Ovary (tissue), 9 donors: ENCODE measurements around the gene SH3D21. TPM values are rescaled to one million over a fixed set of nuclear protein-coding genes. Genes with fewer than 3 reads are reported as not detected.

Source experiments
- DNase-seq, 5 donors: peaks; one replicate each; pipeline ENCODE4 v3.0.0-alpha.2; 2019 to 2020
- H3K27ac ChIP-seq, 2 donors: fragments of 200-600 bp; one replicate each; pipeline versions ENCODE4 v1.5.1 to v1.8.0; 2019 to 2022
- H3K27me3 ChIP-seq: fragments of 200-600 bp; one replicate; pipeline ENCODE4 v1.8.0; 2022
- H3K36me3 ChIP-seq: fragments of 200-600 bp; sonication (generic); one replicate; pipeline ENCODE4 v1.5.1; 2019
- H3K4me1 ChIP-seq: one replicate; pipeline ENCODE4 v1.8.1; 2013; ENCODE audit warnings: mild to moderate bottlenecking, moderate library complexity; ENCODE audit not compliant: insufficient read depth
- H3K4me3 ChIP-seq: fragments of 200-600 bp; sonication (generic); one replicate; pipeline ENCODE4 v1.5.1; 2017
- H3K9me3 ChIP-seq, 2 donors: fragments of 200-600 bp in 1 of 2; sonication (generic) in 1 of 2; one replicate each; pipeline versions ENCODE4 v1.5.1 to v1.8.1; 2013 to 2019; ENCODE audit warnings: mild to moderate bottlenecking in 1 of 2, moderate library complexity in 1 of 2
- EP300 ChIP-seq: sonication (generic); formaldehyde crosslinking; IDR thresholded peaks from one replicate; pipeline ENCODE4 v1.6.1; 2017; ENCODE audit warnings: antibody characterized with exemption
- POLR2A ChIP-seq: fragments of 450-650 bp; IDR thresholded peaks from one replicate; pipeline ENCODE4 v1.6.1; 2017; ENCODE audit warnings: antibody characterized with exemption, mild to moderate bottlenecking, moderate library complexity
- WGBS, 3 donors: extraction: QIAGEN DNeasy Blood & Tissue Kit in 1 of 3; methylation state at CpG; one replicate each; pipeline versions ENCODE4 v1.1.5 to v1.1.7; 2013 to 2017; 5-methylcytosine and 5-hydroxymethylcytosine counted together
- intact Hi-C, 4 donors: fragments of 100-400 bp; cut with DNase I; formaldehyde crosslinking; loops; one replicate each; pipeline versions ENCODE4 v1.11.0 to v1.15.1; 2022 to 2023
- polyA plus RNA-seq, 2 donors: library from polyadenylated mRNA; stranded (reverse); fragments of 200-250 nt in 1 of 2; fragments of 350-450 nt in 1 of 2; fragmentation: Illumina TruSeq in 1 of 2; extraction: RNeasy Lipid Tissue Mini Kit (QIAGEN cat#74804) in 1 of 2; gene quantifications; one replicate each; pipeline ENCODE4 v1.2.3, GENCODE V29; 2013 to 2014
- total RNA-seq, 7 donors: library from RNA; depleted of rRNA in 2 of 7; stranded (reverse); fragments of >200 nt in 2 of 7; fragmentation: NEBNext Ultra II Directional in 3 of 7; extraction: Animal tissue kit (Norgen Biotek cat#: 25700) in 3 of 7; gene quantifications; one replicate each; pipeline versions ENCODE4 v1.1.0 to v1.2.4, GENCODE V29; 2016 to 2023
- TF ChIP-seq, protein P1 (sequence below), 3 donors: fragments of 450-650 bp in 2 of 3; fragments of 200-600 bp in 1 of 3; IDR thresholded peaks; one replicate each; pipeline versions ENCODE4 v1.5.1 to v1.8.0; 2016 to 2022; ENCODE audit warnings: antibody characterized with exemption in 3 of 3, mild to moderate bottlenecking in 1 of 3
- donor health status: DM: no; HTN: no; CAD: no; lungs with moderate emphysema.
- donor health status: DM: no; HTN: no; CAD: no.
- donor health status: Bipolar disorder and iron deficiency.
- donor health status: DM: yes; HTN: yes; CAD: no.
- donor health status: DM: no; HTN: no; CAD: no.
- donor health status: DM: yes; HTN: yes; CAD: no.

The SH3D21 gene
- total and polyA plus RNA-seq, 9 donors: 1.9 to 22.6 (median 8.7) TPM

DNA sequence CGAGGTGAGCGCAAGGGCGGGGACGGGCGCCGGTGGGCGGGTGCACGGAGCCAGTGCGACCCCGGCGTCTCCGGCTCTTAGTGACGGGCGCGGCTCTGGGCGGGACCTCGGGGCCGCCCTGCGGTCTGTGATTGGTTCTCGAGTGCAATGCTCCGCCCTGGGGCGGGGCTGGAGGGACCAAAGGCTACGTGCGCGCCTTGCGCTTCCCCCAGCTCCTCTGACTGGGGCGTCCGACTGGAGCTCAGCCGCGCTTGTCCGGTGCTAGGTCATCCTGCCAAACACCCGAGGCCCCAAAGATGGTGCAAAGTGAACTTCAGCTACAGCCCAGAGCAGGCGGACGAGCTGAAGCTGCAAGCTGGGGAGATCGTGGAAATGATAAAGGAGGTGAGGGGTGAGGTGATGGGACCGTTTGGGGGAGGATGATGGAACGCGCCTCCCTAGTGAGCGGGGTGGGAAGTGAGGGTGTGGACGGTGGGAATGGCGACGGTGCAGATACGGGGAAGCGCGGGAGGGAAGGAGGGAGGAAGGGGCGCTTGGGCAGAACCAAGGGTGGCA is 811 bp downstream of the SH3D21 start:
- Histone ChIP-seq H3K27me3 (no peaks in the 10 kb centered on the region), H3K4me3 (peak overlapping the region; percentile 63), H3K9me3 (no peaks in the 10 kb centered on the region), H3K36me3 (no peaks in the 10 kb centered on the region), H3K27ac (no peak overlapping the region), H3K4me1 (peaks cover 6% of the 10 kb centered on the region)
- TF ChIP-seq POLR2A: peak; percentile 47
- TF ChIP-seq, protein P1, sequence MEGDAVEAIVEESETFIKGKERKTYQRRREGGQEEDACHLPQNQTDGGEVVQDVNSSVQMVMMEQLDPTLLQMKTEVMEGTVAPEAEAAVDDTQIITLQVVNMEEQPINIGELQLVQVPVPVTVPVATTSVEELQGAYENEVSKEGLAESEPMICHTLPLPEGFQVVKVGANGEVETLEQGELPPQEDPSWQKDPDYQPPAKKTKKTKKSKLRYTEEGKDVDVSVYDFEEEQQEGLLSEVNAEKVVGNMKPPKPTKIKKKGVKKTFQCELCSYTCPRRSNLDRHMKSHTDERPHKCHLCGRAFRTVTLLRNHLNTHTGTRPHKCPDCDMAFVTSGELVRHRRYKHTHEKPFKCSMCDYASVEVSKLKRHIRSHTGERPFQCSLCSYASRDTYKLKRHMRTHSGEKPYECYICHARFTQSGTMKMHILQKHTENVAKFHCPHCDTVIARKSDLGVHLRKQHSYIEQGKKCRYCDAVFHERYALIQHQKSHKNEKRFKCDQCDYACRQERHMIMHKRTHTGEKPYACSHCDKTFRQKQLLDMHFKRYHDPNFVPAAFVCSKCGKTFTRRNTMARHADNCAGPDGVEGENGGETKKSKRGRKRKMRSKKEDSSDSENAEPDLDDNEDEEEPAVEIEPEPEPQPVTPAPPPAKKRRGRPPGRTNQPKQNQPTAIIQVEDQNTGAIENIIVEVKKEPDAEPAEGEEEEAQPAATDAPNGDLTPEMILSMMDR (IDR thresholded peaks at IDR 0.05): no peak
- 0 to 1% (median 1%) methylated on average over 29 to 46 of the region's 46 CpGs for WGBS, 3 donors
- intact Hi-C loops: no loop called here
- DNase-seq: peak; percentile 90 to 95 (median 94)

DNA sequence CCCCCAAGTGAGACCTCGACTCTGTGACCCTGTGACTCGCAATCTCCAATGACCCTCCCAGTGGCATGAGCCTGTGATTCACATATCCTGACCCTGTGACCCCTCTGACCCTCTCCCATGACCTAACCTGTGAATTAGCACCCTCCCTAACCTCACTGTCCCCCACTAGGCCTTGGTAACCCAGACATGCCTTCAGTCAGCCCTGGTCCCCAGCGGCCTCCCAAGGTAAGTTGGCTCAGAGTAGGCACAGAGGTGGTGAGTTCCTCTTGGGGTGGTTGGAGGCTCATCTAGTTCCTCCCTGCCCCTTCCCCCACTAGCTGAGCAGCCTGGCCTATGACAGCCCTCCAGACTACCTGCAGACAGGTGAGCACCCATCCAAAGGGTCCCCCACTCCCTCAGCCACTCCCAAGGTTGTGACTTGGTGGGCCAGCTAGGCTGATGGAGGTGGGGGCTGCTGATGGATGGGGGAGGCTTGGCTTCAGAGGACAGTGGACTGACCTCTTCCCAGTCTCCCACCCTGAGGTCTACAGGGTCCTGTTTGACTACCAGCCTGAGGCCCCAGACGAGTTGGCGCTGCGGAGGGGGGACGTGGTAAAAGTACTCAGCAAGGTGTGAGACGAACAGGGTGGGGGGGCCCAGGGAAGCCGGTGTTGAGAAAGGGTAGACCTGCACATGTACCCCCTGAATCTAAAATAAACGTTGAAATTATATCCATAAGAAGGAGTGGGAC is 1.6 kb downstream of the SH3D21 start:
- H3K4me3 ChIP-seq: peak overlapping the region; percentile 63
- DNase-seq: peak in 2 of 5 donors; percentile 40 to 53
- no peaks in the 10 kb centered on the region for H3K36me3 ChIP-seq
- H3K9me3 ChIP-seq: no peaks in the 10 kb centered on the region
- 58 to 73% (median 67%) methylated on average over 9 to 10 of the region's 10 CpGs for WGBS, 3 donors
- no peak overlapping the region for H3K27ac ChIP-seq
- TF ChIP-seq POLR2A (no peak), EP300 (no peak)
- TF ChIP-seq, protein P1 (IDR thresholded peaks at IDR 0.05): no peak
- H3K27me3 ChIP-seq: no peaks in the 10 kb centered on the region
- intact Hi-C loops: no loop called here
- peaks cover 6% of the 10 kb centered on the region for H3K4me1 ChIP-seq

DNA sequence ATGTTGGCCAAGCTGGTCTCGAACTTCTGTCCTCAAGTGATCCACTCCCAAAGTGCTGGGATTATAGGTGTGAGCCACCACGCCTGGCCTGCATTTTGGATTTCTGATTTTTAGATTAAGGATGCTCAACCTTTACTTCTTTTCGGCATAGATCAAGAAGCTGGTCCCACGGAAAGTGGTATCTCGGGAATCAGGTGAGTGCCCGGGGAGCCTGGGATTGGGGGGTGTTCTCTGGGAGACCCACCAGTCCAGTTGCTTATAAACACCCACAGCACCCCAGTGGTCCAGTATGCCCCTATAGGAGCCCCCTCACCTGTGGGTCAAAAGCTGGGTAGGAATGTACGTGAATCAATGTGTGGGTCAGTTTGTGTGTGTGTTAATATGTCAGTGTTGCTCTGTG is 3.2 kb downstream of the SH3D21 start:
- DNase-seq: peak in 1 of 5 donors; percentile 10
- Histone ChIP-seq H3K27ac (no peak overlapping the region), H3K36me3 (no peaks in the 10 kb centered on the region), H3K9me3 (no peaks in the 10 kb centered on the region), H3K4me1 (peaks cover 6% of the 10 kb centered on the region), H3K27me3 (no peaks in the 10 kb centered on the region), H3K4me3 (no peak overlapping the region)
- TF ChIP-seq, protein P1 (IDR thresholded peaks at IDR 0.05): no peak
- TF ChIP-seq EP300: no peak
- TF ChIP-seq POLR2A: no peak
- WGBS, 3 donors: 96% methylated on average over 7 of the region's 7 CpGs
- intact Hi-C loops: no loop called here

DNA sequence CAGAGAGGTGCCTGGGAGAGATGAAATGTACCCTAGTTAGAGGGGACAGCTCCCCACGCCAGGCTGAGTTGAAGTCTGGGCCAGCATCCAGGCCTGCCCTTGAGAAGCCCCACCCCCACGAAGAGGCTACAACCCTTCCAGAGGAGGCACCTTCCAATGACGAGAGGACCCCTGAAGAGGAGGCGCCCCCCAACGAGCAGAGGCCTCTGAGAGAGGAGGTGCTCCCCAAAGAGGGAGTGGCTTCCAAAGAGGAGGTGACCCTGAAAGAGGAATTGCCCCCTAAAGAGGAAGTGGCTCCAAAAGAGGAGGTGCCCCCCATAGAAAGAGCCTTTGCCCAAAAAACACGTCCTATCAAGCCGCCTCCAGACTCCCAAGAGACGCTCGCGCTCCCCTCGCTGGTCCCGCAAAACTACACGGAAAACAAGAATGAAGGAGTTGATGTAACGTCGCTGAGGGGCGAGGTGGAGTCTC is 14.2 kb downstream of the SH3D21 start:
- intact Hi-C loops: loop anchor here in 3 of 4 donors (5.0 kb wide), 3 partner anchors 47 to 67 kb away; partner anchors contain the start of gene STK40 (in 1 of the 3)
- WGBS, 3 donors: 10 to 14% (median 12%) methylated on average over 16 of the region's 16 CpGs

More for the DNA sequence above, 14.2 kb downstream of the SH3D21 start:
- peaks cover 13% of the 10 kb centered on the region for H3K4me1 ChIP-seq
- no peaks in the 10 kb centered on the region for H3K36me3 ChIP-seq
- H3K27ac ChIP-seq: peak overlapping the region; percentile 35 to 98
- DNase-seq: peak; percentile 52 to 74 (median 65)
- H3K27me3 ChIP-seq: no peaks in the 10 kb centered on the region
- H3K9me3 ChIP-seq: no peaks in the 10 kb centered on the region
- TF ChIP-seq POLR2A: no peak
- TF ChIP-seq EP300: no peak
- TF ChIP-seq, protein P1 (IDR thresholded peaks at IDR 0.05): no peak
- peak overlapping the region; percentile 39 for H3K4me3 ChIP-seq
